Measurements from ENCODE around the gene MLANA.

Gene MLANA

GRCh38 chr9:5945112-5945511 lies 54.4 kb downstream of the MLANA start:
- TF ChIP-seq EZH2phosphoT487 (IDR thresholded peaks at IDR 0.05; ENCODE audit: low read depth), result no peak
- TF ChIP-seq, protein P1, sequence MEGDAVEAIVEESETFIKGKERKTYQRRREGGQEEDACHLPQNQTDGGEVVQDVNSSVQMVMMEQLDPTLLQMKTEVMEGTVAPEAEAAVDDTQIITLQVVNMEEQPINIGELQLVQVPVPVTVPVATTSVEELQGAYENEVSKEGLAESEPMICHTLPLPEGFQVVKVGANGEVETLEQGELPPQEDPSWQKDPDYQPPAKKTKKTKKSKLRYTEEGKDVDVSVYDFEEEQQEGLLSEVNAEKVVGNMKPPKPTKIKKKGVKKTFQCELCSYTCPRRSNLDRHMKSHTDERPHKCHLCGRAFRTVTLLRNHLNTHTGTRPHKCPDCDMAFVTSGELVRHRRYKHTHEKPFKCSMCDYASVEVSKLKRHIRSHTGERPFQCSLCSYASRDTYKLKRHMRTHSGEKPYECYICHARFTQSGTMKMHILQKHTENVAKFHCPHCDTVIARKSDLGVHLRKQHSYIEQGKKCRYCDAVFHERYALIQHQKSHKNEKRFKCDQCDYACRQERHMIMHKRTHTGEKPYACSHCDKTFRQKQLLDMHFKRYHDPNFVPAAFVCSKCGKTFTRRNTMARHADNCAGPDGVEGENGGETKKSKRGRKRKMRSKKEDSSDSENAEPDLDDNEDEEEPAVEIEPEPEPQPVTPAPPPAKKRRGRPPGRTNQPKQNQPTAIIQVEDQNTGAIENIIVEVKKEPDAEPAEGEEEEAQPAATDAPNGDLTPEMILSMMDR (IDR thresholded peaks at IDR 0.05; ENCODE audit: low read depth, low read length), result no peak
- H3K9me3 ChIP-seq (ENCODE audit: insufficient read depth, low read length), result no peaks in the 10 kb centered on the region
- no peak overlapping the region for H3K4me3 ChIP-seq (ENCODE audit: low read length)
- H3K36me3 ChIP-seq (replicated peaks; ENCODE audit: low read depth, low read length), result no peaks in the 10 kb centered on the region
- H3K27ac ChIP-seq (ENCODE audit: low read length), result no peak overlapping the region
- no peaks in the 10 kb centered on the region for H3K27me3 ChIP-seq (ENCODE audit: low read depth, low read length)
- H3K4me2 ChIP-seq (ENCODE audit: low read length), result peak overlapping the region; percentile 6; the same call in 1 of the 2 replicates
- no peak overlapping the region for H2AFZ ChIP-seq (ENCODE audit: low read depth, low read length)
- H4K20me1 ChIP-seq (ENCODE audit: insufficient read depth, low read length), result no peaks in the 10 kb centered on the region
- no peaks in the 10 kb centered on the region for H3K79me2 ChIP-seq (ENCODE audit: low read length)
- no peak overlapping the region for H3K9ac ChIP-seq (ENCODE audit: low read length)
- peaks cover 14% of the 10 kb centered on the region for H3K4me1 ChIP-seq (ENCODE audit: low read length)

DNA sequence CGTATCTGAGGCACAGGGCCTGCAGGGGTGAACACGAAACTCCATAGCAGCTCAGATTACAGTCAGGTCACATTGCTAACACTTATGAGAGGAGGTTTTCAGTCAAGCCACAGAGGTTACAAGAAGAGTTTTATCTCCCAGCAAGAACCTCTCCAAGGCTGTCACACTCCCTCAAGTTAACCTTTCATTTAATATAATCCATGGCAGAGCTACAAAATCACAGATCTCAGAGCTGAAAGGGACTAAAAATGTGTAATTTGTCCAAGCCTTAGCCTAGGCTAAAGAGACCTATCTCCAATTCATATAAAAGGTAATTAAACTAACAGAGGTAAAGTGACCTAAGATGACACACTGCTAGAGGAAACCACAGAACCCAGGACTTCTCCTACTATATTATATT lies 57.2 kb downstream of the MLANA start:
- no peak overlapping the region for H3K27ac ChIP-seq (ENCODE audit: low read length)
- TF ChIP-seq, protein P1 (IDR thresholded peaks at IDR 0.05; ENCODE audit: low read depth, low read length), result no peak
- TF ChIP-seq EZH2phosphoT487 (IDR thresholded peaks at IDR 0.05; ENCODE audit: low read depth), result no peak

DNA sequence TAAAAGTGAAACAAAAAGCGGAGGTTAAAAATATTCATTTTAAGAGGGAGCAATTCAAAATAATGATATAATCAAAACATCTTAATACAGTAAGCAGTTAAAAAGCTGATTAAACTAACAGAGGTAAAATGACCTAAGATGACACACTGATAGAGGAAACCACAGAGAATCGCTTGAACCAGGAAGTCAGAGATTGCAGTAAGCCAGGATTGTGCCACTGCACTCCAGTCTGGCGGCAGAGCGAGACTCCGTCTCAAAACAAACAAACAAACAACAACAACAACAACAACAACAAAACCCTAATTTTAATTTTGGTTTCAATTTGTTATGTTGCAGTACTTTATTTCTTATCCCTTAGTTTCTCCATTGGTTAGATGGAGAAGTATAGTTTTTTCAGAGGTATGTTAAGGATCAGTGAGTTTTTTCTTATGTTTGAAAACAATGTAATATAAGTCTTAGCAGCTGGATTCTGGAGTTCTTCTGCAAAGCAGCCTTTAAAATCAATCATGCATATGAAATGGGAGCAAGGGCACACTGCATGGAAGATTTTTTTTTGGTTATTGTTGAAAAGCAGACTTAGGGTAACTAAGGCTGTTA lies 58.5 kb downstream of the MLANA start:
- H3K79me2 ChIP-seq (ENCODE audit: low read length), result no peaks in the 10 kb centered on the region
- H3K9me3 ChIP-seq (ENCODE audit: insufficient read depth, low read length), result no peaks in the 10 kb centered on the region
- H3K9ac ChIP-seq (ENCODE audit: low read length), result no peak overlapping the region
- no peak overlapping the region for H2AFZ ChIP-seq (ENCODE audit: low read depth, low read length)
- H3K36me3 ChIP-seq (replicated peaks; ENCODE audit: low read depth, low read length), result no peaks in the 10 kb centered on the region
- H3K4me3 ChIP-seq (ENCODE audit: low read length), result no peak overlapping the region
- no peaks in the 10 kb centered on the region for H3K27me3 ChIP-seq (ENCODE audit: low read depth, low read length)
- H3K4me2 ChIP-seq (ENCODE audit: low read length), result peak overlapping the region; percentile 4; the same call in 1 of the 2 replicates
- peaks cover 28% of the 10 kb centered on the region for H3K4me1 ChIP-seq (ENCODE audit: low read length)
- TF ChIP-seq, protein P1 (IDR thresholded peaks at IDR 0.05; ENCODE audit: low read depth, low read length), result no peak
- no peak for TF ChIP-seq EZH2phosphoT487 (IDR thresholded peaks at IDR 0.05; ENCODE audit: low read depth)
- H3K27ac ChIP-seq (ENCODE audit: low read length), result no peak overlapping the region
- no peaks in the 10 kb centered on the region for H4K20me1 ChIP-seq (ENCODE audit: insufficient read depth, low read length)

More for the DNA sequence above, 57.2 kb downstream of the MLANA start:
- Histone ChIP-seq H3K79me2 (ENCODE audit: low read length) (no peaks in the 10 kb centered on the region), H3K9me3 (ENCODE audit: insufficient read depth, low read length) (no peaks in the 10 kb centered on the region), H3K9ac (ENCODE audit: low read length) (no peak overlapping the region), H4K20me1 (ENCODE audit: insufficient read depth, low read length) (no peaks in the 10 kb centered on the region), H3K27me3 (ENCODE audit: low read depth, low read length) (no peaks in the 10 kb centered on the region), H2AFZ (ENCODE audit: low read depth, low read length) (no peak overlapping the region), H3K4me2 (ENCODE audit: low read length) (no peak overlapping the region), H3K36me3 (replicated peaks; ENCODE audit: low read depth, low read length) (no peaks in the 10 kb centered on the region), H3K4me1 (ENCODE audit: low read length) (peaks cover 23% of the 10 kb centered on the region), H3K4me3 (ENCODE audit: low read length) (no peak overlapping the region)

DNA sequence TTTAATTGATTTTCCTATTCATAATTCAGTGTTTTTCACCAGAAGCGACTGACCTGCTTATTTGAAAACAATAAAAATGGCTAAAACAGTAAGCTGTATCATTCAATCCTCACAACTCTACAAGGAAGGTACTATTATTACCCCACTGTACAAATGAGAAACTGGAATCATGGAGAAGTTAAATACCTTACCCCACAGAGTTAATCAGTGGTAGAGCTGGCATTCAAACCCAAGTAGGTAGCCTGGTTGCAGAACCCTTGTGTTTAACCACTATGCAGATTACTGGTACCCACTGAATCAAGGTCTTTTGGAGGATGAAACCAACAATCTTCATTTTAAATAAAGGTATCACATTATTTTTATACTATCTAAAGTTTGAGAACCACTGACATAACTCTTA lies 59.6 kb downstream of the MLANA start:
- TF ChIP-seq, protein P1 (IDR thresholded peaks at IDR 0.05; ENCODE audit: low read depth, low read length), result no peak
- TF ChIP-seq EZH2phosphoT487 (IDR thresholded peaks at IDR 0.05; ENCODE audit: low read depth), result no peak
- Histone ChIP-seq H2AFZ (ENCODE audit: low read depth, low read length) (no peak overlapping the region), H3K9ac (ENCODE audit: low read length) (no peak overlapping the region), H3K4me1 (ENCODE audit: low read length) (peaks cover 26% of the 10 kb centered on the region), H3K36me3 (replicated peaks; ENCODE audit: low read depth, low read length) (no peaks in the 10 kb centered on the region), H3K4me2 (ENCODE audit: low read length) (no peak overlapping the region), H3K9me3 (ENCODE audit: insufficient read depth, low read length) (no peaks in the 10 kb centered on the region), H3K4me3 (ENCODE audit: low read length) (no peak overlapping the region), H3K79me2 (ENCODE audit: low read length) (no peaks in the 10 kb centered on the region), H4K20me1 (ENCODE audit: insufficient read depth, low read length) (no peaks in the 10 kb centered on the region), H3K27me3 (ENCODE audit: low read depth, low read length) (no peaks in the 10 kb centered on the region), H3K27ac (ENCODE audit: low read length) (no peak overlapping the region)

Data from OCI-LY3 (cell line).